DMS53 treated with DMSO at 0.1 percent for 48 hours (cell line): ENCODE results near the gene FRMPD1.

Experiments
- DNase-seq: peaks from one replicate; lab custom pipeline; 2025; ENCODE audit not compliant: unreplicated experiment; lab: John Stamatoyannopoulos, UW

Gene FRMPD1

DNA sequence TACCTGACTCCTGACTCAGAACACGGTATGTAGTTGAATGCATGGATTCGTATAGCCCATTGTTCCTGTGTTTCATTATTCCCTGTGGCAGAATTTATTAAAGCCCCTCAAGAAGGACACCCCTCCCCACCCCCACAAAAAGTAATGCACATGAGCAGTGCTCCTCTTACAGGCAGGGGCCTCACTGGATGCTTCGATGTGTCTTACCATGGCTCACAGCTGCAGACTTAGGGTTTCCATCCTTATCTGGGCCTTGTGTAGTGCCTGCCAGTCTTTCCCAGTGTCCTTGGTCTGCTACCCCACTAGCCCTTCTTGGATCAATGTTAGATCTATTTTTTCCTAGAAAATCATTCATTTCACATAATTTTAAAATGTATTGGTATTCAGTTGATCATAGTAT lies 119.2 kb downstream of the FRMPD1 start:
- no peak for DNase-seq

DNA sequence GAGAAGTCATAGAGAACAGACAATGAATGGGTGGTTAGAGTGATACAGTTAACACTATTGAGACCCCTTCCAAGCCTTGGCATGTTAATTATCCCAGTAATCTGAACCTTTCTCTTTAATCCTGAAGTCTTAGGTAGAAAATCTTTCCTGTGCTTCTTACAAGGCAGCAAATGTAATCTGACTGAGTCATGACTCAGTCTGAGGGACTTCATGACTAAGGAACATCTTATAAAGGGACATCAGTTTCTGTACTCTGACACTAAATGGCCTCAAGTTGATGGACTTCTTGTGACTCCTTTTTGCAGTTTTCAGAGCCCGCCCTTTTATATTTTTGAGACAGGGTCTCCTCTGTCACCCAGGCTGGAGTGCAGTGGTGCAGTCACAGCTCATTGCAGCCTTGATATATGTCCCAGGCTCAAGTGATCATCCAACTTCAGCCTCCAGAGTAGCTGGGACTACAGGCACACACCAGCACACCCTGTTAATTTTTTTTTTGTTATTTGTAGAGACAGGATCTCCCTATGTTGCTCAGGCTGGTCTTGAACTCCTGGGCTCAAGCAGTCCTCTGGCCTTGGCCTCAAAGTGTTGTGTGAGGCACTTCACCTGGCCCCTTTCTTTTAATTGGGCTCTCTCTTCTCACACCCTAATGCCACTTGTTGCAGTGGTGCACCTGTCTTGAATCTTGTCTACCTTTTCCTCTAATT lies 124.6 kb downstream of the FRMPD1 start:
- DNase-seq, result no peak

DNA sequence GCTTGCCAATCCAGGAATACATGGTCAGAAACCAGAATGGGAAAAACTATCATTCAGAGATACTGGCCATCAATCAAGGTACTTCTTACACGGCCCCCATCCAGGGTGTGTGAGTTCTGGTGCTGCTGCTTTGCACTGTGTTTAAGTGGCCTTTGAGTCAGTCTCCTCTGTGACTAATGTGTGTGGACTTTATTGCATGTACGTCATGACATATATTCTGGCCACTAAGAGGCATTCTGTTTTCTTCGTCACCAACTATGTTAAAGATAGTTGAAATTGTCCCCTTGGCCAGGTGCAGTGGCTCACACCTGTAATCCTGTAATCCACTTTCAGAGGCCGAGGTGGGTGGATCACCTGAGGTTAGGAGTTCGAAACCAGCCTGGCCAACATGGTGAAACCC lies 125.6 kb downstream of the FRMPD1 start:
- no peak for DNase-seq

DNA sequence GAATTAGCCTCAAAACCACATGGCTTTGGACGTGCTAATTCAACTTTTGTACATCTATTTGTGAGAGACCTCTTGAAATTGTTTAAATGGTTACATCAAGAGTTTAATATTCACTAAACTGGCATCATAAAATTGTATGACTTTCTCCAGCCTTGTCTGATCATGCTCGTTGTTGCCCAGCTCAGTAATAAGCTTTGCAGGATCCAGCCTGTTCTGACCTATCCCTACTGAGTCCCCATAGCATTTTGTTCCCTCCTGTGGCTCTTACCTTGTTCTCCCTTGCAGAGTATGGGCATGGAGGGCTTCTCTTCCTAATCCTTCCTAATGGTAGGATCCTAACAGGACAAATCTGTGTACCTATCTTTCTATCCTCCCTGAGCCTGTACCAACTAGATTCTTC lies 127.8 kb downstream of the FRMPD1 start:
- DNase-seq, result no peak

DNA sequence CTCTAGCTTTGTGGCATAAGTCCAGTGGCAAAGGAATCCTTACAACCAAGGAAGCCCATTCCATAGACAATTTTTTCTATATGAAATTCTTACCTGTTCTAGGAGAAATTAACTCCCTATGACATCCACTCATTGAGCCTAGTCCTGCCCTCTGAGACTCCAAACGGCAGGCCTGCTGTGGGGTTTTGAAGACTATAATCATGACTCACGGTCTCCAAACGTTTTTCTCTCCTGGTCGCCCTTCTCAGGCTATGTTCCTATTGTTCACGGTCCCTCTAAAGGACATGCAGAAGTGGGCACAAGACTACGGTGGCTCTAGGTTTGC lies 133.5 kb downstream of the FRMPD1 start:
- no peak for DNase-seq

DNA sequence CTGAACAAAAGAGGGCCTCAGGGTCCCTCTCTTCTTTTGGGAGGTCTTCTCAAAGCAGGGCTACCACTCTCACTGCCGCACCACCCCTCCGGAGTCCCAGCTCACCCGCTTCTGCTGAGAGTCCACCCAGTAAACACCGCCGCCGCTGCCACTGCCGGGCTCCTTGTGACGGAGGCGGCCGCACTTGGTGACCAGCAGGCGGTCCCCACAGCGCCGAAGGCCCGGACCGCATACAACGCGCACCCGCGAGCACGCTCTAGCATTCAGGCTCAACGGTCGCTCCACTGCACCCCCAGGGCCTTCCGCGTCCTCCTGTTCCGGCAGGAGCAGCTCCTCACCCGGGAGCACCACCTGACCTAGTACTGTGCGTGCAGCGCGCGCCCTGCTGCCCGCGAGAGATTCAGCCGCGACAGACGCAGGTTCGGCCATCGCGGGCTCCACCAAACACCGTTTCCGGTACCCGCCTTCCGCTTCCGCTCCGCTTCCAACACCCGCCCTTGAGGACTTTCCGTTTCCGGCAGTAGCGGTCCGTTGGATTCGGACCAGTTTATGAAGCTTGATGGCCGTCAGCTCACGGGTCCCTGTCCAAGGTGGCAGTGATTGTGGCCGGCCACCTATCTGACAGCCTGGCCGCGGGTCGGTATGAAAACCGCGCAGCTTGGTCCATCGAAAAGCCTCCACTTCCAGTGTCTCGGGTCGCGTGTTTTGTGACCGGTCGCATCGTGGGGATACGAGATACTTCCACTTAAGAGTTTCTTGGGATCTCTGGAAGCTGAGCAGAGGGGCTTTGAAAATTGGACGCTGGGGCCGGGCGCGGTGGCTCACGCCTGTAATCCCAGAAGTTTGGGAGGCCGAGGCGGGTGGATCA lies 134.1 kb downstream of the FRMPD1 start, which contains the start of gene EXOSC3:
Gene EXOSC3, minus strand, starts transcription at position 449 of the 868 bp plus-strand sequence. Its CDS starts 20 bp downstream, at position 429.
- DNase-seq, result peak; percentile 66

DNA sequence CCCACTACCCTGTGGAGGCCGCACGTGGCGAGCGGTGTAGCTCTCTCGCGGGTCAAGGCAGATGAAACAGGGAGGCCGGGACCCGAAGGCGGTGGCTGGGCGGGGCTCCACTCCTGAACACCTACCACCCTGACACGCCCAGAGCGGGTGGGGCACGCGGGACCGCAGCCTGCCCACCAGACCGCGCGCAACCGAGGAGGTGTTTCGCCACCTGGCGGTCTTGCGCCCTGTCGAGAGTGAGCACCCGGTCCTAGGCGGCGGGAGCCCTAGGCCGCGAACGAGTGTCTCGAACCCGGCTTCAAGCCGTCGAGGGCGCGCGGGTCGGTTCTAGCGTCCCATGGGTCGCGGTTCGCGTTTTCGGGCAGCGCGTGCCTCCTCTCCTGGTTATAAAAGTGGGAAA lies 136.3 kb downstream of the FRMPD1 start:
- no peak for DNase-seq

DNA sequence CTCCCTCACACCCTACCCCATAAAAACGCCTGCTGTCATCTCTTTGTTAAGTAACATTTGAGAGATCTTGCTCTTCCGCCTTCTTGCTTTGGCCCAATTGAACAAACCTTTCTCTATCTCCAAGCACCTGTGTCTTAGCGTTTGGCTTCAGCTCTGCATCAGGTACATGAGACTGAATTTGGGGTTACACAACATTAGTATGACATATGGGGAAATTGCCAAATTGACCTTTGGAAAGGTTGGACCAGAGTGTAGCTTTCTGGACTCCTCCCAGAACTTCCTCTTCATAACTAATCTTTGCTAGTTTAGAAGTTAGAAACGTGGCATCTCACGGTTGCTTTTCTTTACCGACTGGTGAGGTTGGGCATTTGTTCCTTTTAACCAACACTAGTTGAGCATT lies 137.6 kb downstream of the FRMPD1 start:
- DNase-seq, result no peak

DNA sequence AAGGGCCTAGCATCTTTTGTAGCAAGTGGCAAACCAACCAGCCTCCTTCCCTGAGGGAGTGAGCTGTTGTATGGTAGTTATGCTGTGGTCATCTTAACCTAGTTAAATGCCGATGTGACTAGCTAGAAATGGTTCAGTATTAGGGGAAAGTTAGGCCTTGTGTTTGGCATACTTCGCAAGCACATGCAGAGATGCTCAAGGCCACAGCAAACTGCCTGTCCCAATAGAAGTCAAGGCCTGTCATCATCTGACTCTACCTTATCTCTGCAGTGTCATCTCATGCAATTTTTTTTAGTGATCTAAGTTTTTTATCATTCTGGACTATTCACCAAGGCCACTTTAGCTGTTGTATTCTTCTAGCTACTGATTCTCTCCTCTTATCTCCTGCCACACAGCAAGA lies 139.3 kb downstream of the FRMPD1 start:
- no peak for DNase-seq

DNA sequence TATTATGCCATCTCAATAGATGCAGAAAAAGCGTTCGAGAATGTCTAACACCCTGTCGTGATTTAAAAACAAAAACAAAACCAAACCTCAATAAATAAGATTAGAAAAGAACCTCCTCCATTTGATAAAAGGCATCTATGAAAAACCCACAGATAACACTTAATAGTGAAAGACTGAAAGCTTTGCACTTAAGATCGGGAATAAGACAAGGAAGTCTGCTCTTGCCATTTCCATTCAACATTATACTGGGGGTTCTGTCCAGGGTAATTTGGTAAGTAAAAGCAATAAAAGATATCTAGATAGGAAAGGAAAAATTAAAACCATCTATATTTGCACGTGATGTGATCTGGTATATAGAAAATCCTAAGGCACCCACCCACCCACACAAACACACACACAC lies 141.4 kb downstream of the FRMPD1 start:
- no peak for DNase-seq

DNA sequence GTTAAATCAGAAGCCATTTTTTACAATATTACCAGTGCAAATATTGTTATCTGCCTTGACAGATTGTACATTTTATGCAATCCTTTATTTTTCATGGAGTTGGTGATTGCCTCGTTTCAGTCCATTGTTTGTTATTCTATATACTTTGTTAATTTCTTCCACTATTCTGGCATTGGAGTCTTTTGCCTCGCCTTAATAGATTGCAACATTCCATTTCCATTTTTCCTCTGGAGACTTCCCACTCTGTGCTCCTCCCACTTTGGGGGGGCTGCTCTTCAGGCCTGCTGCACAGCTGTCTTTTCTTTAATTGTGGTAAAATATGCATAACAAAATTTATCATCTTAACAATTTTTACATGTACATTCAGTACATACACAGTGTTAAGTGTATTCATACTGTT lies 145.5 kb downstream of the FRMPD1 start:
- no peak for DNase-seq
